Germinal center (tissue), 1 donor: ENCODE measurements around the gene ZNRF1.
"Not testable (repeated sequence)": the region's sequence is repeated elsewhere in the genome, so short reads cannot be mapped to it uniquely, and the experiment has no call there.

Experiments
- DNase-seq: peaks from one replicate; pipeline ENCODE4 v3.0.0; 2012; ENCODE audit warnings: mixed read lengths, low spot score

ZNRF1 gene

GRCh38 chr16:75114179-75114945, 115.5 kb downstream of the ZNRF1 start:
- DNase-seq = peak; percentile 1

GRCh38 chr16:75114946-75115825, 116.4 kb downstream of the ZNRF1 start:
- DNase-seq = peak; percentile 0

- DNase-seq = peak; percentile 3
Measured at GRCh38 chr16:75116081-75116910, 117.5 kb downstream of the ZNRF1 start, which contains the start of gene LDHD. TSS of gene LDHD (minus strand) at chr16:75116780. CDS start at chr16:75116720, 60 bp downstream.

- DNase-seq = no peak
Measured at GRCh38 chr16:75116911-75117245, 118.1 kb downstream of the ZNRF1 start.

GRCh38 chr16:75118943-75119539, 120.2 kb downstream of the ZNRF1 start:
- DNase-seq = no peak

GRCh38 chr16:75120253-75120652, 121.4 kb downstream of the ZNRF1 start:
- no peak for DNase-seq

GRCh38 chr16:75121949-75122568, 123.2 kb downstream of the ZNRF1 start:
- no peak for DNase-seq

- DNase-seq = no peak
Measured at GRCh38 chr16:75122609-75123008, 123.8 kb downstream of the ZNRF1 start.

- no peak for DNase-seq
Measured at GRCh38 chr16:75127713-75128415, 129.0 kb downstream of the ZNRF1 start.

- DNase-seq = not testable (repeated sequence)
Measured at GRCh38 chr16:75129421-75130149, 130.8 kb downstream of the ZNRF1 start.

- DNase-seq = no peak
Measured at GRCh38 chr16:75130150-75130771, 131.4 kb downstream of the ZNRF1 start.

- DNase-seq = no peak
Measured at GRCh38 chr16:75131081-75131480, 132.3 kb downstream of the ZNRF1 start.

GRCh38 chr16:75138233-75138632, 139.4 kb downstream of the ZNRF1 start:
- DNase-seq = no peak

- no peak for DNase-seq
Measured at GRCh38 chr16:75138636-75139035, 139.8 kb downstream of the ZNRF1 start.

- no peak for DNase-seq
Measured at GRCh38 chr16:75139498-75139897, 140.7 kb downstream of the ZNRF1 start.

GRCh38 chr16:75143941-75144340, 145.1 kb downstream of the ZNRF1 start:
- no peak for DNase-seq

GRCh38 chr16:75147968-75148310, 149.1 kb downstream of the ZNRF1 start:
- DNase-seq = no peak

GRCh38 chr16:75148311-75149195, 149.7 kb downstream of the ZNRF1 start, which contains the start of gene ZFP1:
TSS of gene ZFP1 (plus strand) at chr16:75148524. CDS start at chr16:75152952, 4,428 bp downstream.
- peak; percentile 94 for DNase-seq
